GM18861 (cell line): ENCODE measurements around the gene TBC1D9.
A peak's percentile ranks its signal among the peaks of the same experiment; 100 is the strongest.

ENCODE experiments used
- ATAC-seq: cut with Tn5 transposase; IDR thresholded peaks from one replicate; pipeline ENCODE4 v1.9.1; 2021; ENCODE audit not compliant: unreplicated experiment

Gene TBC1D9

DNA sequence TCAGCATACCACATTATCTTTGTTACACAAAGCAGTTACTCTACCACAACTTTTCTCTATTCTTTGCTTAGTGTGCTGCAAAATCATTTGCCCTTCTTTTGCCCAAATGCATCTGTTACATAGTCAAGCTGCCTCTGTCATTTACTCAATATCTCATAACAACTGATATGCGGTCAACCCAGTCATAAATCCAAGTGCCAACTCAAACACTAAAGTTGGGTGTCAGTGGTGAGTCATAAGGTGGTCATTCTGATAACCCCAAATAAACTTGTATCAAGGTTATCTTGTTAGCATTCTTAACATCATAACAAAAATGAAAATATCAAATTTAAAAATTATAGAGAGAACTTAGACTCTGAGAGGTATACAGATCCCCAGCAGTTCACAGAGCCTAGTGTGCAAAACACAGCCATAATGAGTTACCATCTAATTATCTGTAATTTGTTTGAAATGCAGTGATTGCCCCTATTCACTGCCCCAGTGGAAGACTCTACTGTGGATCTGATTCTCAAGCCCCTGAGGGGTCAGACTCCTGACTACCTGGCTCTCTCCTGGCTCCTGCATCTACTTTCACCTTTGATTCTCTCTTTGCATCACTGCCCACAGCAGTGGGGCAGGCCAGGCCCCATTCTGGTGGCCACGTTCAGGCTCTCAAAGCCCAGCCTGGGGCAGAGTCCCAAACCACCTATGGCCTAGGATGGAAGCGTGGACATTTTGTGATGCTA is 29.2 kb downstream of the TBC1D9 start:
- no peak for ATAC-seq

GRCh38 chr4:140725556-140725955 is 30.6 kb downstream of the TBC1D9 start:
- ATAC-seq: no peak

DNA sequence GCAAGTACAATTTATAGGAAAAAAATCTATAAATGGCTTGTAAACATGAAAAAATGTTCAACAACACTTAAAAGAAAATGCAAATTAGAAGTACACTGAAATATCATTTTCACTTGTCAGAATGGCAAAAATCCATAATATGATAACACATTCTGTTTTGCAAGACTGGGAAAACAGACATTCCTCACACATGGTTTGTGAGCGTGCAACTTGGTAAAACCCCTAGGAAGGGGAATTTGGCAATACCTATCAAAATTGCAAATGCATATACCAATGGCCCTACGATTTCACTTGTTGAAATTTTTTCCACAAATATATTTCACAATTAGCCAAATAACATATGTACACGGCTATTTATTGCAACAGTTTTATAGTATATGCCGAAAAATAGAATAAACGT is 31.4 kb downstream of the TBC1D9 start:
- no peak for ATAC-seq

GRCh38 chr4:140720387-140721304 is 35.5 kb downstream of the TBC1D9 start:
- ATAC-seq: peak; percentile 51

DNA sequence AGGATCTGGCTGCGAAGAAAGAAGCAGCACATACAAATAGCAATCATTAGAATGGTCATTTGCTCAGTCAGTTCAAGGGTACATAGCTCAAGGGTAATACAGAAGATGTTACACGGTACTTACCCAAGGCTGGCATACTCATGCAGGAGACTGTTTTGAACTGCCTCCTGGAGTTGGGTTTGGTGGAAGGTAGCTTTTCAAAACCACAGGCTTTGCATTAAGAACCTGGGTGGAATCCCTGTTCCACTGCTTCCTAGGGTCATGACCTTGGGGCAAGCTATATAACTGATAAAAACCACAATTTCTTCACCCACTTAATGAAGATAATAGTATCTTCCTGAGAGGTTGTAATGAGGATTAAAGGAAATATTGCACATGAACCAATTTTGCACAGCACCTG is 36.5 kb downstream of the TBC1D9 start:
- ATAC-seq: peak; percentile 53

DNA sequence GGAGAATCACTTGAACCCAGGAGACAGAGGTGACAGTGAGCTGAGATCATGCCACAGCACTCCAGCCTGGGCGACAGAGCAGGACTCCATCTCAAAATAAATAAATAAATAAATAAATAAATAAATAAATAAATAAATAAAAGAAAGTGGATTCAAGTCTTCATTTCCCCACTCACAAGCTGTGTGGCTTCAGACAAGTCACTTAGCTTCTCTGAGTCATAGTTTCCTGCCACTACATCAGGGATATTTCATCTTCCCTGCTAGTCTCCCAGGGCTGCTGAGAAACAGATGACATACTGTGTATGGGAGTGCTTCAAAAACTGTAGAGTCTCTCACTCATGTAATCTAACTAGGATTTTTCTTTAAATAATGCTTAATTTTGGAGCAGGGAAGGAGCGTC is 37.2 kb downstream of the TBC1D9 start:
- no peak for ATAC-seq

- ATAC-seq: no peak
Measured at GRCh38 chr4:140718241-140718952, 37.8 kb downstream of the TBC1D9 start.

GRCh38 chr4:140717313-140717712 is 38.9 kb downstream of the TBC1D9 start:
- ATAC-seq: no peak

- ATAC-seq: no peak
Measured at GRCh38 chr4:140715119-140715518, 41.1 kb downstream of the TBC1D9 start.

DNA sequence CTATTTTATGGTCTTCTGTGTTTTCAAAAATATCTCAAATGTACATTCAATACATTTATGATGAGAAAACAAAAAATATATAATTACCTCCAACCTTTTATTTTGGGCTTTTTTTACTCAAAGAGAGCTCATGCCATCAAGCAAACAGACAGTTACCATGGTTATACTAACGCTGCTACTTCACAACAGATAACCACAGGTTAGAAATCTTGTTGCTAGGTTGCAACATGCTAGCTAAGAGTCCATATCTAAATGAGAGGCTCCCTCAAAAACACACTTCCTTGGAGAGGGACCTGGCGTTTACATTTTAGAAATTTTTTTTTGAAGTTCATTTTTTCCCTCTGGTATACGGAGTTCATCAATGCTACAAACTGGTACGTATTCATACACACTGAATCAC is 44.3 kb downstream of the TBC1D9 start:
- ATAC-seq: no peak

DNA sequence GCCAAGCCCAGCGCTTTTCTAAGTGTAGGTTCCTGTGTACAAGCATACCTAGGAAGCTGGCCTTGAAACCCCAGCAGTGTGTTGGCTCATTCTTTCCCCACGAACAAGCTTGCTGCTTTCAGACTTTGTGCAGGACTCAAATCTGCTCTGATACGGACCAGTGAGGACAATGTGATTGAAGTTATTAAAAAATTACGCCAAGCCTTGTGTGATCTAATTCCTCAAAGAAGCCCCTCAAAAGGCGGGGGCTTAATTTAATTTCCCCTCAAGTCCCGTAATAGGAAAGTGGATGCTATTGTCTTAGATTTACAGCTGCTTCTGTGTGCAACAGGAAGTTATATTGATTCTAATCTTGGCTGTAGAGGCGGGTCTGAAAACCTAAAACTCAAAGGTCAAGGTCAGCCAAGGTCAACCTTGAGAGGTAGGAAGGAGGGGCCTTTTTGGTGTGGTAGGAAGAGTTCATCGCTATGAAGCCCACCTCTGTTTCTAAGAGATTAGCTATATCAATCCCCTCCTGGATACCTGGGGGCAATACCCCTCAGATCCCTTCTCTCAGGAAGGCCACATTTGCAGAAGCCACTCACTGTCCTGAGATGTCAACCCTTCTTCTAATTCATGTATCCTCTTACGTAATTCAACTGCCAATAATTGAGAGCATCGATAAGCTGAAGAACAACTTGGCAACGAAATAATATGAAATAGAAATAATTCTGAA is 45.1 kb downstream of the TBC1D9 start:
- no peak for ATAC-seq

DNA sequence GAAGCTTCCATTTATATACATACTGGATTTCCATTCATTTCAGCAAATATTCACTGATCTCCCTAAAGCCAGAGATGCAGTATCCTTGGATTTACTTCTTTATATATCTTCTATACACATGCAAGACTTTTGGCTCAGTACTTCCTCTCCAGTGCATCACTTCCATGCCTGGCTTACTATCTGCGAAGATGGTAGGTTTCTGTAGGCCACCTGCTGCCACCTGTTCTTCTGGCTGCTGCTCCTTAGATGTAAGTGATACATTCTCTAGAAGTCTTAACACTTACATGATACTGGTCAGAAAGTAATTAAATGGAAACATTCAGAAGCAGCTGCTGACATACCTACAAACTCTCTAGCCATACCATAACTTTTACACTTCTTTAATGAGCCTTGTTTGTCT is 48.9 kb downstream of the TBC1D9 start:
- no peak for ATAC-seq

DNA sequence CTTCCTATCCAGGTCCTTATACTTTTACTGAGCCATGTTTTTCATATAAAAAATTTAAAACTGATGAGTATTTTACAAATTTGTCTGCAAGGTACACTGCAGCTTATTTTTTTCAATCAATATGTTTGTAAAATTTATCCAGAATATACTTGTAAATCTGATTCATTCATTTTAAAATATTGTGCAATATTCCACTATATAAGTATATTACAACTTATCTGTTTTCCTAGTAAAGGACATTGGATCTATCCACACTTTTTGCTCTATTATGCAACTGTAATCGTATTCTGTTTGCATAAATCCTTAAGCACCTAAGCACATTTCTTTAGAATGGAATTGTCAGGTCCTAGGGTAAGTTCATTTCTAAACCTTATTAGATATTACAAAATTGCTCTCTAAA is 49.5 kb downstream of the TBC1D9 start:
- no peak for ATAC-seq

- ATAC-seq: no peak
Measured at GRCh38 chr4:140706276-140706625, 49.9 kb downstream of the TBC1D9 start.

- no peak for ATAC-seq
Measured at GRCh38 chr4:140705625-140706275, 50.4 kb downstream of the TBC1D9 start.

DNA sequence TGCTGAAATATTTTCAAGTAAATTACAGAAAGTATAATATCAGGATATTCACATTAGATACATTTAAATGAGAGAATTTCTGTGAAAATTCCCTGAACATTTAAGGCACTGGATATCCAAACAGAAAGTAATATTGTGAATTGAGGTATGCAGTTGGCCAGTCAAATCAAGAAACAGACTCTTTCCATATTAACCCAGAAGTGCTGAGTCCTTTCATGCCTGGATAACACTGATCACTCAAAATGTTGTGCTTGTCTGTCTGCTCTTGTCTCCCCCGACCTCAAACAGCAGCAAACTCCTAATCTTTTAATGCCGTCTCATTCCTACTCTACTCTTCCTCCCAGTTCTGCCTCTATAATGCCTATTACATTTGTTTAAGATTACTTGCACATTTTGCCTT is 51.2 kb downstream of the TBC1D9 start:
- no peak for ATAC-seq

DNA sequence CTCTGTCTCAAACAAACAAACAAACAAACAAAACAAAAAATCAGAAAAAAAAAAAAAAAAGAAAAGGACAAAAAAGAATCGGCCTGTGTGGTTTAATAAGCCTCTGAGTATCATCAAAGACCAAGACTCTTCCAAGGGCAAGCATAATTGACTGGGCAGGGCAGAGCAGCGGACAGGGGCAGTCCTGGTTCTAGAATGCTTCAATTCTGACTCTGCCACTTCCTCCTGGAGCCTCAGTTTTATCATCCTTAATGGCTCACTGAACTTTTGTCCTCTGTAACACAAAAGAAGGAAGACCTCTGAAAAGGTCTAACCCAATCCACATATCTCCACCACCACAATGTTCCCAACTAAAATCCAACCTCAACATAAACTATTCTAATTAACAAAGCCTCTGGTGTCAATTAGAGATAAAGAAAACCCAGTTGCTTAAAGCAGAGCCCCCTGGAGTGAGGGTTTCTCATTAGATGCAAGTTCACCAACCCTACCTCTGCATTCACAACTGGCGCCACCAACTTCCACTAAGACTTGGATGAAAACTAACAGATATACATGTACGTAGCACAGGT is 51.7 kb downstream of the TBC1D9 start:
- ATAC-seq: no peak

DNA sequence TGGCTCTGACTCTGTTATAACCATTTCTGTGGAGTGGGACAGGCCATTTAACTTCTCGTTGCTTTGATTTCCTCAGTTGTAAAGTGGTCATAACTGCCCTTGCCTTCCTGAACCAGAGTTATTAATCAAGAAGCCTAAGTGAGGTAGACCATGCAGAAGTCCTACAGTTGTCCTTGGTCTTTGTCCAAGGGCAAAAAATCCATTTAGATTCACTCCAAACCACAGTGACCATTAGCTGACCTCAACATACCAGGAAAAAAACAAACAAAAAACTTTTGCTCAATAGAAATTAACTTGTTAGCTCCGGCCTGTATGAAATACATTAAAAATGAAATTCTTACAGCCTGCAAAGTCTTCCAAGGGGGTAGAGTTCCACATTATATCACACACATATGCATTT is 52.7 kb downstream of the TBC1D9 start:
- ATAC-seq: no peak

GRCh38 chr4:140702096-140702757 is 54.0 kb downstream of the TBC1D9 start:
- ATAC-seq: no peak

- no peak for ATAC-seq
Measured at GRCh38 chr4:140701071-140701470, 55.1 kb downstream of the TBC1D9 start.
